CD4-positive, alpha-beta T cell treated with Interleukin-17A for 1 hour (primary cell): ENCODE results near the gene GDF7.
"Not testable (repeated sequence)": the region's sequence is repeated elsewhere in the genome, so short reads cannot be mapped to it uniquely, and the experiment has no call there.

Source experiments
- DNase-seq: peaks from one replicate; pipeline ENCODE4 v3.0.0-alpha.2; 2020

Gene GDF7

GRCh38 chr2:20707601-20708000, 40.7 kb downstream of the GDF7 start:
- no peak for DNase-seq

- not testable (repeated sequence) for DNase-seq
These were observed 44.7 kb downstream of the GDF7 start for GRCh38 chr2:20711641-20712040.

DNA sequence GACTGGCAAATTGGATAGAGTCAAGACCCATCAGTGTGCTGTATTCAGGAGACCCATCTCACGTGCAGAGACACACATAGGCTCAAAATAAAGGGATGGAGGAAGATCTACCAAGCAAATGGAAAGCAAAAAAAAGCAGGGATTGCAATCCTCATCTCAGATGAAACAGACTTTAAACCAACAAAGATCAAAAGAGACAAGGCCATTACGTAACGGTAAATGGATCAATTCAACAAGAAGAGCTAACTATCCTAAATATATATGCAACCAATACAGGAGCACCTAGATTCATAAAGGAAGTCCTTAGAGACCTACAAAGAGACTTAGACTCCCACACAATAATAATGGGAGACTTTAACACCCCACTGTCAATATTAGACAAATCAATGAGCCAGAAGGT, 46.6 kb downstream of the GDF7 start:
- DNase-seq, result not testable (repeated sequence)

DNA sequence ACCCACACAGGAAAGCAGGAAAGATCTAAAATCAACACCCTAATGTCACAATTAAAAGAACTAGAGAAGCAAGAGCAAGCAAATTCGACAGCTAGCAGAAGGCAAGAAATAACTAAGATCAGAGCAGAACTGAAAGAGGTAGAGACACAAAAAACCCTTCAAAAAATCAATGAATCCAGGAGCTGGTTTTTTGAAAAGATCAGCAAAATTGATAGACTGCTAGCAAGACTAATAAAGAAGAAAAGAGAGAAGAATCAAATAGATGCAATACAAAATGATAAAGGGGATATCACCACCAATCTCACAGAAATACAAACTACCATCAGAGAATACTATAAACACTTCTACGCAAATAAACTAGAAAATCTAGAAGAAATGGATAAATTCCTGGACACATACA, 47.5 kb downstream of the GDF7 start:
- not testable (repeated sequence) for DNase-seq

DNA sequence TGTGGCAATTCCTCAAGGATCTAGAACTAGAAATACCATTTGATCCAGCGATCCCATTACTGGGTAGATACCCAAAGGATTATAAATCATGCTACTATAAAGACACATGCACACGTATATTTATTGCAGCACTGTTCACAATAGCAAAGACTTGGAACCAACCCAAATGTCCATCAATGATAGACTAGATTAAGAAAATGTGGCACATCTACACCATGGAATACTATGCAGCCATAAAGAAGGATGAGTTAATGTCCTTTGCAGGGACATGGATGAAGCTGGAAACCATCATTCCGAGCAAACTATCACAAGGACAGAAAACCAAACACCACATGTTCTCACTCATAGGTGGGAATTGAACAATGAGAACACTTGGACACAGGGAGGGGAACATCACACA, 49.2 kb downstream of the GDF7 start:
- not testable (repeated sequence) for DNase-seq

- DNase-seq, result no peak
These were observed 50.7 kb downstream of the GDF7 start for GRCh38 chr2:20717641-20718040.

GRCh38 chr2:20722592-20723240, 55.8 kb downstream of the GDF7 start:
- DNase-seq, result no peak

- DNase-seq, result no peak
These were observed 56.6 kb downstream of the GDF7 start for GRCh38 chr2:20723543-20723942.

GRCh38 chr2:20724500-20725053, 57.6 kb downstream of the GDF7 start:
- DNase-seq, result no peak

DNA sequence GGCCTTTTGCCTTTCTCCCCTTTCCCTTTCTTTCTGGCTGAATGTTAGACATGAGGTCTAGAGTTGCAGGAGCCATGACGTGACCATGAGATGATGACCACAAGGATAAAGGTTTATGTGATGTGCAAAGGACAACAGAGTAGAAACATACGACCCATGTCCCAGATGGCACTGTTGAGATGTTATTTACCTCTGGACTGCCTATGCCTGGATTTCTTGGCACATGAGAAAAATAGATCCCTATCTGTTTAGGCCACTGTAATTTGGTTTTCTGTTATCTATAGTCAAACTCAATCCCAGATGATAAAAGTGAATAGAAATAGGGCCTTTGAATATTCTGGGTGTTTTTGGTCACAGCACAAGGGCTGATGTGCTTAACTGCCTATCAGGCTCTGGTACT, 58.8 kb downstream of the GDF7 start:
- DNase-seq, result no peak

DNA sequence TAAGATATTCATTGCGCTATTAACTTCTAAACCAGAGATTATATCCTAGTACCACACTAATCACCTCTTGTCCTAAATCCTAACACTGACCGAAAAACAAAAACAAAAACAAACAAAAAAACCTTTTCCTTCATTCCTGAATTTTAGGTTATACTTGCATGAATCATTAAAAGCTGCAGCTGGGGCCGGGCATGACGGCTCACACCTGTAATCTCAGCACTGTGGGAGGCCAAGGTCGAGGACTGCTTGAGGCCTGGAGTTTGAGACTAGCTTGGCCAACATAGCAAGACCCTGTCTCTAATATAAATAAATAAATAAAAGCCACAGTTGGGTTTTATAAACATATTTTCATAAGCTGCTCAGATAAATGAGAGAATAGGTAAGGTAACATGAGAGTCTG, 60.0 kb downstream of the GDF7 start:
- no peak for DNase-seq

- no peak for DNase-seq
These were observed 61.3 kb downstream of the GDF7 start for GRCh38 chr2:20728114-20728758.
